GM12878 (cell line): ENCODE results near the gene NF1. TPM values are rescaled to one million over a fixed set of nuclear protein-coding genes. Genes with fewer than 3 reads are reported as not detected.

ENCODE experiments used
- ASH2L ChIP-seq: fragments of 300-600, 200-600 bp; sonication (generic); IDR thresholded peaks from 2 replicates; pipeline ENCODE4 v1.6.1; 2017; ENCODE audit warnings: low read depth, mild to moderate bottlenecking, borderline replicate concordance
- BCL3 ChIP-seq: IDR thresholded peaks from 2 replicates; pipeline ENCODE4 v1.6.1; 2011; ENCODE audit warnings: borderline replicate concordance, low read depth, mild to moderate bottlenecking, moderate library complexity, low read length; ENCODE audit not compliant: insufficient read depth, poor library complexity, severe bottlenecking
- BHLHE40 ChIP-seq, 2 experiments: fragments of 450-650 bp in 1 of 2; IDR thresholded peaks; 2 replicates each; pipeline ENCODE4 v1.6.1; 2011 to 2017; ENCODE audit warnings: low read depth in 2 of 2, borderline replicate concordance in 1 of 2, improper control_type of control experiment in 1 of 2, low read length in 1 of 2, mild to moderate bottlenecking in 1 of 2
- CREB1 ChIP-seq: IDR thresholded peaks from 2 replicates; pipeline ENCODE4 v1.6.1; 2012; ENCODE audit warnings: low read depth, mild to moderate bottlenecking, inconsistent platforms
- CTCF ChIP-seq, 3 experiments: IDR thresholded peaks in 2 of 3; conservative IDR thresholded peaks in 1 of 3; 2 replicates each; pipeline ENCODE4 v1.5.1; 2011; ENCODE audit warnings: low read depth in 3 of 3, low read length in 3 of 3, mild to moderate bottlenecking in 3 of 3, control low read depth in 2 of 3, moderate library complexity in 2 of 3, inconsistent platforms in 1 of 3, mixed read lengths in 1 of 3; ENCODE audit not compliant: control insufficient read depth in 2 of 3, insufficient read depth in 1 of 3; ENCODE audit errors: extremely low read depth in 1 of 3
- E2F8 ChIP-seq: fragments of 450-650 bp; IDR thresholded peaks from 2 replicates; pipeline ENCODE4 v1.6.1; 2018; ENCODE audit warnings: mild to moderate bottlenecking, low read depth, moderate library complexity; ENCODE audit not compliant: partially characterized antibody
- ESRRA ChIP-seq: IDR thresholded peaks from 2 replicates; pipeline ENCODE4 v1.6.1; 2012; ENCODE audit warnings: mild to moderate bottlenecking, low read length, improper control_type of control experiment
- HCFC1 ChIP-seq: fragments of 150-350 bp; IDR thresholded peaks from 2 replicates; pipeline ENCODE4 v1.6.1; 2014; ENCODE audit warnings: low read length
- JUND ChIP-seq: IDR thresholded peaks from 2 replicates; pipeline ENCODE4 v1.6.1; 2012; ENCODE audit warnings: low read depth, mild to moderate bottlenecking, low read length, improper control_type of control experiment, moderate library complexity
- MEF2A ChIP-seq: IDR thresholded peaks from 2 replicates; pipeline ENCODE4 v1.6.1; 2011; ENCODE audit warnings: low read depth, mild to moderate bottlenecking, low read length, moderate library complexity; ENCODE audit not compliant: insufficient read depth
- MLLT1 ChIP-seq: fragments of 450-650 bp; IDR thresholded peaks from 2 replicates; pipeline ENCODE4 v1.6.1; 2016; ENCODE audit warnings: mild to moderate bottlenecking
- MYB ChIP-seq: fragments of 150-350 bp; IDR thresholded peaks from 2 replicates; pipeline ENCODE4 v1.6.1; 2014; ENCODE audit warnings: mild to moderate bottlenecking, low read depth, low read length, borderline replicate concordance
- NR2F1 ChIP-seq: fragments of 450-650 bp; conservative IDR thresholded peaks from 2 replicates; pipeline ENCODE4 v1.6.1; 2017; ENCODE audit warnings: mild to moderate bottlenecking
- PML ChIP-seq: IDR thresholded peaks from 2 replicates; pipeline ENCODE4 v1.6.1; 2012; ENCODE audit warnings: low read length, inconsistent platforms
- SIN3A ChIP-seq: IDR thresholded peaks from 2 replicates; pipeline ENCODE4 v1.6.1; 2012; ENCODE audit warnings: low read depth, low read length, improper control_type of control experiment
- SP1 ChIP-seq: IDR thresholded peaks from one replicate; pipeline ENCODE4 v1.6.1; 2011; ENCODE audit warnings: low read depth, low read length
- YY1 ChIP-seq: IDR thresholded peaks from 2 replicates; pipeline ENCODE4 v1.6.1; 2011; ENCODE audit warnings: low read depth, mild to moderate bottlenecking, low read length
- ZBTB33 ChIP-seq: fragments of 450-650 bp; IDR thresholded peaks from 2 replicates; pipeline ENCODE4 v1.6.1; 2017; ENCODE audit warnings: mild to moderate bottlenecking
- ZNF207 ChIP-seq: fragments of 450-650 bp; IDR thresholded peaks from 2 replicates; pipeline ENCODE4 v1.6.1; 2014; ENCODE audit warnings: antibody characterized with exemption, mild to moderate bottlenecking, borderline replicate concordance
- ZNF24 ChIP-seq: fragments of 450-650 bp; IDR thresholded peaks from 2 replicates; pipeline ENCODE4 v1.6.1; 2017; ENCODE audit warnings: antibody characterized with exemption, mild to moderate bottlenecking
- polyA plus RNA-seq, 11 experiments: library from polyadenylated mRNA; depleted of rRNA in 4 of 11; unstranded in 6 of 11; stranded (reverse) in 5 of 11; fragments of >200 nt; fragmentation: Nextera tagmentation in 4 of 11; fragmentation: Illumina TruSeq in 1 of 11; extraction: Ambion mirVana in 4 of 11; extraction: Trizol in 1 of 11; gene quantifications; 1 replicate in 1 of 11; 2 replicates in 10 of 11; pipeline versions ENCODE4 v1.2.1 to v1.2.3, GENCODE V29; 2011 to 2016; ENCODE audit warnings: inconsistent platforms in 2 of 11, missing spikeins in 2 of 11, low read depth in 1 of 11
- total RNA-seq, 4 experiments: library from RNA; depleted of rRNA in 3 of 4; stranded (reverse); fragments of >200 nt in 3 of 4; fragmentation: Illumina TruSeq in 1 of 4; extraction: Trizol in 1 of 4; gene quantifications; 2 replicates each; pipeline versions ENCODE4 v1.2.1 to v1.2.3, GENCODE V29; 2013 to 2021

NF1 gene
- total and polyA plus RNA-seq, 10 of the 15 experiments (the other 5 are each of a cell fraction or from before 2014, with no cell fraction given): 2.5 to 31.8 (median 16.6) TPM

- TF ChIP-seq E2F8 (no peak), MEF2A (no peak), NR2F1 (no peak), YY1 (no peak), BCL3 (no peak), ZBTB33 (no peak), SIN3A (no peak), SP1 (no peak), ASH2L (no peak), JUND (no peak), HCFC1 (no peak), ZNF207 (no peak), CREB1 (no peak), ZNF24 (no peak), ESRRA (no peak), MLLT1 (no peak), MYB (no peak), CTCF (IDR thresholded peaks at IDR 0.05 in 2 of 3, conservative IDR thresholded peaks at IDR 0.05 in 1 of 3; ENCODE audit: control insufficient read depth in 2 of 3, extremely low read depth in 1 of 3, insufficient read depth in 1 of 3, low read depth in 3 of 3, low read length in 3 of 3) (no peak), BHLHE40 (IDR thresholded peaks at IDR 0.05; ENCODE audit: borderline replicate concordance in 1 of 2, low read depth in 2 of 2, low read length in 1 of 2) (no peak), PML (no peak)
Observed at GRCh38 chr17:31132977-31133376, 38.2 kb downstream of the NF1 start (continued).
